ENCODE data around the gene FERMT3. TPM values are rescaled to one million over a fixed set of nuclear protein-coding genes. Genes with fewer than 3 reads are reported as not detected.

FERMT3 gene
- total and polyA plus RNA-seq, 2 of the 8 experiments (the other 6 are each of a cell fraction or from before 2014, with no cell fraction given) = 1.4 to 3.7 TPM

- Histone ChIP-seq H2BK20ac (ENCODE audit: low read length) (no peak overlapping the region), H3K36me3 (ENCODE audit: control insufficient read depth in 2 of 4, insufficient read depth in 4 of 4, low read length in 3 of 4) (no peaks in the 10 kb centered on the region; a peak in 1 of 8 replicates), H3K9me3 (ENCODE audit: insufficient read depth in 2 of 2, low read depth in 1 of 2, low read length in 1 of 2) (peaks cover 8 to 9% of the 10 kb centered on the region in 2 experiments; a peak in 2 of 4 replicates), H3K23ac (ENCODE audit: insufficient read length) (no peak overlapping the region), H3K9ac (replicated peaks in 1 of 4; ENCODE audit: extremely low read depth in 1 of 4, low read depth in 3 of 4, low read length in 3 of 4) (no peak overlapping the region), H3K56ac (replicated peaks; ENCODE audit: insufficient read length, low read depth, low read length) (no peak overlapping the region), H3K27me3 (replicated peaks in 1 of 4; ENCODE audit: control insufficient read depth in 3 of 4, extremely low read depth in 1 of 4, insufficient read depth in 3 of 4, low read length in 3 of 4) (no peaks in the 10 kb centered on the region), H3K79me1 (ENCODE audit: low read depth, low read length) (no peaks in the 10 kb centered on the region), H3K79me2 (ENCODE audit: control insufficient read depth in 1 of 2, insufficient read depth in 2 of 2, low read length in 2 of 2) (no peaks in the 10 kb centered on the region), H4K20me1 (replicated peaks in 1 of 2; ENCODE audit: control insufficient read depth in 1 of 2, insufficient read depth in 2 of 2, low read length in 2 of 2) (peaks cover 0 to 2% of the 10 kb centered on the region in 2 experiments), H4K8ac (ENCODE audit: extremely low read depth, insufficient read depth, low read length) (no peak overlapping the region), H3K4me1 (replicated peaks in 1 of 4; ENCODE audit: control insufficient read depth in 3 of 4, insufficient read depth in 4 of 4, low read length in 3 of 4) (no peaks in the 10 kb centered on the region), H2AK5ac (ENCODE audit: low read depth, low read length) (no peak overlapping the region), H4K91ac (replicated peaks; ENCODE audit: insufficient read length, low read length) (no peak overlapping the region), H2BK120ac (replicated peaks; ENCODE audit: low read depth, low read length) (no peak overlapping the region), H3K4me3 (ENCODE audit: extremely low read depth in 1 of 4, insufficient read depth in 2 of 4, low read depth in 3 of 4, low read length in 4 of 4) (no peak overlapping the region), H2BK5ac (ENCODE audit: low read depth, low read length) (no peak overlapping the region), H4K5ac (ENCODE audit: insufficient read length, low read depth, low read length) (no peak overlapping the region), H3K14ac (ENCODE audit: insufficient read length) (no peak overlapping the region), H3K27ac (ENCODE audit: low read depth, low read length) (no peak overlapping the region), H3K4ac (replicated peaks; ENCODE audit: insufficient read length, low read depth, low read length) (no peak overlapping the region), H3K4me2 (ENCODE audit: insufficient read depth in 1 of 2, low read depth in 2 of 2, low read length in 2 of 2) (no peak overlapping the region), H2BK12ac (ENCODE audit: low read depth, low read length) (no peak overlapping the region), H3K23me2 (ENCODE audit: low read depth, low read length) (no peaks in the 10 kb centered on the region), H3K18ac (ENCODE audit: extremely low read depth, low read length) (no peak overlapping the region), H2AFZ (ENCODE audit: low read length) (no peak overlapping the region), H2BK15ac (ENCODE audit: low read length) (no peak overlapping the region)
- CTCF ChIA-PET (ENCODE audit: partially characterized antibody) = interaction anchor here (0.6 to 0.7 kb wide), 2 partner anchors 11 kb away, joined by 3 to 4 read pairs; no protein-coding TSS in a partner anchor
- 90% methylated on average over 4 of the region's 4 CpGs; no CpG with 5 or more reads in 1 of the 2 experiments for WGBS, 2 experiments (ENCODE audit: extremely low coverage in 1 of 2, insufficient coverage in 1 of 2, insufficient read length in 1 of 2, insufficient replicate concordance in 2 of 2, low coverage in 1 of 2, low lambda C conversion rate in 2 of 2, missing lambda C conversion rate in 1 of 2)
- POLR2A ChIA-PET (ENCODE audit: partially characterized antibody) = interaction anchor here (1.1 to 4.2 kb wide), 3 partner anchors 10 to 51 kb away, joined by 3 to 29 read pairs (median 3); partner anchors contain the start of gene STIP1
- no peak for DNase-seq (ENCODE audit: low read depth in 1 of 2, low spot score in 2 of 2)
- no peak for FAIRE-seq
- TF ChIP-seq JUND (IDR thresholded peaks at IDR 0.05; ENCODE audit: low read length) (no peak), ATF3 (IDR thresholded peaks at IDR 0.05; ENCODE audit: insufficient read depth, low read depth, low read length) (no peak), RBBP5 (IDR thresholded peaks at IDR 0.05; ENCODE audit: borderline replicate concordance, low read depth, low read length) (no peak), JUN (IDR thresholded peaks at IDR 0.05; ENCODE audit: low read depth, low read length) (no peak), KDM1A (IDR thresholded peaks at IDR 0.05; ENCODE audit: borderline replicate concordance, low read length) (no peak), RXRA (IDR thresholded peaks at IDR 0.05; ENCODE audit: insufficient read depth, low read depth, low read length) (no peak), TAF7 (optimal IDR thresholded peaks at IDR 0.05; ENCODE audit: borderline replicate concordance, low read depth, low read length) (no peak), BRCA1 (IDR thresholded peaks at IDR 0.05; ENCODE audit: low read depth, low read length) (no peak), TEAD4 (IDR thresholded peaks at IDR 0.05; ENCODE audit: low read depth, low read length) (no peak), CTBP2 (IDR thresholded peaks at IDR 0.05; ENCODE audit: borderline replicate concordance, insufficient read depth, insufficient read length, low read length) (no peak), TCF12 (IDR thresholded peaks at IDR 0.05; ENCODE audit: low read depth, low read length) (no peak), FOSL1 (IDR thresholded peaks at IDR 0.05; ENCODE audit: insufficient read depth, low read depth, low read length) (no peak)
Measured at GRCh38 chr11:64173616-64174355, 32.7 kb upstream of the FERMT3 start.

Measured in H1 (cell line).